ENCODE data around the gene CAMK1D. TPM values are rescaled to one million over a fixed set of nuclear protein-coding genes. Genes with fewer than 3 reads are reported as not detected.

The CAMK1D gene
- total RNA-seq, 1 donor from 2014 or later: 3.2 TPM

DNA sequence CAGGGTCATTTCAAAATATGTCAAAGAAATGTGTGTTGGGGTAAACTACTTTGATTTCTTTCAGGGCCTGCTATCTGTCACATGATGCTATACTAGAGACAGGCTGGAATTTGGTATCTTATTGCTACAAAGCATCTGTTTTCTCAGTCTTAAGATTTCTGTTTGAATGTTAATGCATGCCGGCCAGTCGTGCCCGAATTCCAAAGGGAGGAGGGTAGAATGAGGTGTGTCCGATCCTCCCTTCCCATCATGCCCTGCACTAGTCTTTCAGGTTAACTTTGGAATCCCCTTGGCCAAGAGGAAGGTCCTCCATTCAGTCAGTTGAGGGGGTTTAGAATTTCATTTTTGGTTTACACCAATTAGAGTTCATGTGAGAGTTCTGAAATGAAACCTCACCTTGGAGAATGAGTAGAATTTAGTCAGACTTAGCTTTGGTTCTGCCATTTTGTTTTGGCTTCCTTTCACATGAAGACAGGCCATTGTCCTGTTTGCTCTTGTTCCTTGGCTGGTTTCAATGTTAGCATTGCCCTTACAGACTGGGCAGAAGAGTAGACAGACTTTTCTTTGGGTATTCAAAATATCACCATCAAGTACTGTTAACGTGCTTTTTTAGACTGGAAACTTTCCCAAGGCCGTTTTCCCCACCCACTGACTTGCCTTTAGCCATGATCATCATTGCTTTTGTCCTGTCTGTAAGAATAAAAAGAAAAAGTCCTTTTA lies 95.8 kb downstream of the CAMK1D start:
- intact Hi-C loops (cut with DNase I): no loop called here
- DNase-seq (ENCODE audit: low spot score): no peak

- no peak for DNase-seq (ENCODE audit: low spot score)
- intact Hi-C loops (cut with DNase I): no loop called here
Measured at GRCh38 chr10:12445701-12446334, 96.5 kb downstream of the CAMK1D start.

DNA sequence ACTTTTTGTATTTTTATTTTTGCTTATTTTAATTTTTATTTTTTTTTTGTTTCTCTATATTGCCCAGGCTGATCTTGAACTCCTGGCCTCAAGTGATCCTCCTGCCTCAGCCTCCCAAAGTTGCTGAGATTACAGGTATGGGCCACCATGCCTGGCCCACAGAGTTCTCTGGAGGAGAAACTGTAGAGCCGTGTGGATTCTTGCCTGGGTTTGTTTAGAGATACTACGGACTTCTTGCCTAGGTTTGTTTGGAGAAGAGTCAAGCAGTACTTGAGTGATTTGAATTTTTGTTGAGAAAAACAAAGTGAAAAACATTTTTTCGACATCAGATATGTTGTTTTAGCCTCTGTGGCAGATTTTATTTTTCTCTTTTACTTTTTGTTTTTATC lies 99.0 kb downstream of the CAMK1D start:
- no peak for DNase-seq (ENCODE audit: low spot score)
- intact Hi-C loops (cut with DNase I): no loop called here

- intact Hi-C loops (cut with DNase I): no loop called here
- DNase-seq (ENCODE audit: low spot score): no peak
Measured at GRCh38 chr10:12448729-12449391, 99.5 kb downstream of the CAMK1D start.

GRCh38 chr10:12455318-12455717 lies 106.0 kb downstream of the CAMK1D start:
- intact Hi-C loops (cut with DNase I): no loop called here
- no peak for DNase-seq (ENCODE audit: low spot score)

DNA sequence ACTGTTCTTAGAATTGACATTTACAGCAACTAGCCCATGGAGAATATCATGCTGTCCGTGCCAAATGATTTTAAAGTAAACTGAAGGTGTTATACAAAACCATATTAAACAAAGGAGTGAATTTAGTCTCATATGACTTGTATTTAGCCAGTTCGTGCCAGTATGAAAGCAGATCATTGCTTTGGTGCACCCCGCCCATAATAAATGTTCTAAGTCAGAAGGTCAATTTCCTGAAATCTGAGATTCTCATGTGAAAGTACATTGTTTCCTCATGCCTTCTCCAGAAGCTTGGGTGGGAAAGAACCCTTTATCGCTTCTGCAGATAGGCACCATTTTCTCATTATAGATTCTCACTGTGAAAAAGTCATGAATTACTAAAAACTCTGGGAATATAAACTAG lies 106.4 kb downstream of the CAMK1D start:
- intact Hi-C loops (cut with DNase I): no loop called here

GRCh38 chr10:12459340-12459739 lies 110.0 kb downstream of the CAMK1D start:
- no peak for DNase-seq (ENCODE audit: low spot score)
- intact Hi-C loops (cut with DNase I): no loop called here

More for the DNA sequence above, 106.4 kb downstream of the CAMK1D start:
- no peak for DNase-seq (ENCODE audit: low spot score)

DNA sequence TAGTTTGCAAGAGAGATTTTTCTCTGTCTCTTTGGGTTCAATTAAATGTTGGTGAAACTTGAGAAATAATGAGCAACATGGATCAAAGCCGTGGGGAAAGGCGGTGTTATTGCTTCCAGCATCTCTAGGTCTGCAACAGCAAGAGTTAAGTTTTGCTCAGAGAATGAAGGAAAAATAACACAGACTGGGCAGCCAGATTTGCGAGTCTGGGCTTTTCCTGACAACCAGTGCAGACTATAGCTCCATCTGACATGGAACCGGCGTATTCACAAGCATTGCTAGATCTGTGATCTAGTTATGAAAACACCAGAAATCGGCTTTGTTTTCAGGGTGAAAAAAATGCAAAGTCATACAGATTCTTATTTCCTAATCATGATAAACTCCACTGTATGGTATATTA lies 110.4 kb downstream of the CAMK1D start:
- DNase-seq (ENCODE audit: low spot score): no peak
- intact Hi-C loops (cut with DNase I): no loop called here

- DNase-seq (ENCODE audit: low spot score): no peak
- intact Hi-C loops (cut with DNase I): no loop called here
Measured at GRCh38 chr10:12463459-12463838, 114.1 kb downstream of the CAMK1D start.

GRCh38 chr10:12465385-12466136 lies 116.2 kb downstream of the CAMK1D start:
- no peak for DNase-seq (ENCODE audit: low spot score)
- intact Hi-C loops (cut with DNase I): no loop called here

DNA sequence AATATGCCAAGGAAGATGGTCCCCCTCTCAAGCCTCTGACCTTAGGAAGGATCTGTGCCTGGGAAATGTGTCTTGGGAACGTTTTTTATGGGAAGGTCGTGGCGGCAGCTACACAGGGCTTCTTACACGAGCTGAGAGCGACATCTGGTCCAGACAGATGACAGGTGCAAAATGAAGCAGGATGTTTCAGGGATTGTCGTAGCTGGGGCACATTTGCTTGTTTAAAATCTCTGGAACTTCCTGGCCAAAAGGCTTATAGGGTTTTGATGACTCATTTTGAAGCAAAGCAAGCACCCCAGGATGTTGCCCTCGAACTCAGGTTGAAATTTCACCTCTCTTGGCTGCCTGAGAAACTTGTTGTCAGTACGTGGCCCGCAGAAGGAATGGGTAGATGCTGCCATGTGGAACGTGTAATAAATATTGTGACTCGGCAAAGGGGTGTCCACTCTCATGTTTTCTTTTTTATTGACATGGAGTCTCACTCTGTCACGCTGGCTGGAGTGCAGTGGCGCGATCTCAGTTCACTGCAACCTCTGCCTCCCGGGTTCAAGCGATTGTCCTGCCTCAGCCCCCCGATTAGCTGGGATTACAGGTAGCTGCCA lies 117.5 kb downstream of the CAMK1D start:
- no peak for DNase-seq (ENCODE audit: low spot score)
- intact Hi-C loops (cut with DNase I): no loop called here

GRCh38 chr10:12469345-12469744 lies 120.0 kb downstream of the CAMK1D start:
- DNase-seq (ENCODE audit: low spot score): no peak
- intact Hi-C loops (cut with DNase I): no loop called here

- intact Hi-C loops (cut with DNase I): no loop called here
- no peak for DNase-seq (ENCODE audit: low spot score)
Measured at GRCh38 chr10:12470719-12471118, 121.4 kb downstream of the CAMK1D start.

DNA sequence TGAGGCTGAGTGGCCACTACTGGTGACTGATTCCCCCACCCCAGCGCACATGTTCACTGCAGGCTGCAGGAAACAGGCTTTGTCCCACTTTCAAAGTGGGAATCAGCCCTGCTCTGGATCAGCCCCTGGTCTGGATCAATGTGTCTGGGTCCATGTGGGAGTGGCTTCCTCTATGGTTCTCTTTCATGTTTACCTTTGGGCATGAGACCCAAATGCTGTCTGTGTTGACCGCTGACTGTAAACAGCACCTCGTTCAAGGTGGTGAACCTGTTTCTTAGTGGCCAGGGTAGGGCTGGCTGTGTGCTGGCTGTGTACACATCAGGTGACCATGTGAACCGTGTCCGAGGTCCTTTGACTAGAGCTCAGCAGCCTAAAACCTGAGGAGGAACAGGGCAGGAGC lies 121.8 kb downstream of the CAMK1D start:
- intact Hi-C loops (cut with DNase I): no loop called here
- DNase-seq (ENCODE audit: low spot score): no peak

- intact Hi-C loops (cut with DNase I): no loop called here
- DNase-seq (ENCODE audit: low spot score): no peak
Measured at GRCh38 chr10:12473491-12473890, 124.1 kb downstream of the CAMK1D start.

DNA sequence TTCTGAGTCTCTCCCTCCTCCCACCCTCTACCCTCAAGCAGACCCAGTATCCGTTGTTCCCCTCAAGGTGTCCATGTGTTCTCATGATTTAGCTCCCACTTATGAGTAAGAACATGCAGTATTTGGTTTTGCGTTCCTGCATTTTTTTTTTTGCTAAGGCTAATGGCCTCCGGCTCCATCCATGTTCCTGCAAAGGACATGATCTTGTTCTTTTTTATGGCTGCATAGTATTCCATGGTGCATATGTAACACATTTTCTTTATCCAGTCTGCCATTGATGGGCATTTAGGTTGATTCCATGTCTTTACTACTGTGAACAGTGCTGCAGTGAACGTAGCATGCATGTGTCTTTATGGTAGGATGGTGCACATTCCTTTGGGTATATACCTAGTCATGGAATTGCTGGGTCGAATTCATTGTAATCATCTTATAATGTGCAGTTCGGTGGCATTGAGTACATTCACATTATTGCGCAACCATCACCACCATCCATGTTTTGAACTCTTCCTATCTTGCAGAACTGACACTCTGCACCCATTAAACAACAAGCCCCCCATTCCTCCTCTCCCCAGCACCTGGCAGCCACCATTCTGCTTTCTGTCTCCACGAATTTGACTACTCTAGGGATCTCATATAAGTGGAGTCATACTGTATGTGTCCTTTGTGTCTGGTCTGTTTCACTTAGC lies 125.5 kb downstream of the CAMK1D start:
- DNase-seq (ENCODE audit: low spot score): peak; percentile 27
- intact Hi-C loops (cut with DNase I): no loop called here

DNA sequence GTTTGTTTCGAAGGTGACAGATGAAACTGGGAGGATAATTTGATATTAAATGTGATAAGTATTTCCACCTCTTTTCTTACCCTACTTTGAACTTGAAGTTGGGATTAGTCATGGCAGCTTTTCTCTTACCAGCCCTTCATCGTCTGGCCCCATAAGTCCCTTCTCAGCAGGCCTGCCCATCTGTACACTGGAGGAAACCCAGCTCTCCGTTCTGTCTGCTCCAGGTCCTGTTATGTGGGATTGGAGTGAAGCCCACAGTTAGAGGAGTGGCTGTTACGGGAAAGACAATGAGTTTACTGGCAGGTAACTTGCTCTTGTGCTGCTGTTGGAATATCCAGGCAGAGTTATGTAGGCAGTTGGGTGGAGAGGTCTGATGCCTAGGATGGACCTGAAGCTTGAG lies 127.3 kb downstream of the CAMK1D start:
- DNase-seq (ENCODE audit: low spot score): peak; percentile 17
- intact Hi-C loops (cut with DNase I): no loop called here

- intact Hi-C loops (cut with DNase I): no loop called here
- no peak for DNase-seq (ENCODE audit: low spot score)
Measured at GRCh38 chr10:12479437-12479844, 130.1 kb downstream of the CAMK1D start.

- intact Hi-C loops (cut with DNase I): no loop called here
- DNase-seq (ENCODE audit: low spot score): no peak
Measured at GRCh38 chr10:12479924-12480323, 130.6 kb downstream of the CAMK1D start.

All from cardiac septum (tissue), 1 donor.